ENCODE results near the gene PLD3.
A peak's percentile ranks its signal among the peaks of the same experiment; 100 is the strongest.

PLD3 gene

DNA sequence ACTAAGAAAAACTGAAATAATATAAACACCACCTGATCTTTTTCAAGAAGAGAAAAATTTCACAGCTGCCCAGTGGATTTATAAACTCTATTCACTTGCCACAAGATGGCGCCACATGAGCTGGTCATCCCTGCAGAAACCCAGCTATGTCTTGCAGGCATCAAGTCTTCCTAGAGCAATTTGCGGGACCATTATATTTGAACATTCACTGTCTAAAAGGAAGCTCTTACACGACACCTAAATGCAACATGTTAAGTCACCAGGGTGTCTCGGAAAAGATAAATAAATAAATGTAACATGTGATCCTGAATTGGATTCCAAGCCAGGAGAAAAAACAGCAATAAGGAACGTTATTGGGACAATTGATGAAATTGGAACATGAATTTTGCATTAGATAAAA is 43.1 kb upstream of the PLD3 start:
- intact Hi-C loops (cut with DNase I; ENCODE audit: low total_unique reads) = loop anchor here (10.0 kb wide), 1 partner anchor 139 kb away; the partner anchor contains the start of gene SERTAD3
- DNase-seq = peak; percentile 52 to 86

DNA sequence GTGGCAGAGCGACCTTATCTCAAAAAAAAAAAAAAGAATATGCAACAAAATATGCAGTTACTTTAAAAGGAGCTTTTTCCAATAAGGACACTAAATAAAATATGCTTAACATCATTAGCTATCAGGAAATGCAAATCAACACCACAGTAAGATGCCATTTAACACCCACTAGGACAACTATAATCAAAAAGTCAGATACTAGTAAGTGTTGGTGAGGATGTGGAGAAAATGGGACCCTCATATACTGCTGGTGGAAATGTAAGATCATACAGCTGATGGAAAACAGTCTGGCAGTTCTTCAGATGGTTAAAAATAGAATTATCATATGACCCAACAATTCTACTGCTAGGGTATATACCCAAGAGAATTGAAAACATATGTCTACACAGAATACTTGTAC is 38.8 kb upstream of the PLD3 start:
- Histone ChIP-seq H3K9me3 (no peaks in the 10 kb centered on the region), H3K27ac (no peak overlapping the region), H3K36me3 (no peaks in the 10 kb centered on the region), H3K4me3 (no peak overlapping the region), H3K27me3 (no peaks in the 10 kb centered on the region), H3K4me1 (no peaks in the 10 kb centered on the region)
- DNase-seq = no peak
- TF ChIP-seq, protein P1, sequence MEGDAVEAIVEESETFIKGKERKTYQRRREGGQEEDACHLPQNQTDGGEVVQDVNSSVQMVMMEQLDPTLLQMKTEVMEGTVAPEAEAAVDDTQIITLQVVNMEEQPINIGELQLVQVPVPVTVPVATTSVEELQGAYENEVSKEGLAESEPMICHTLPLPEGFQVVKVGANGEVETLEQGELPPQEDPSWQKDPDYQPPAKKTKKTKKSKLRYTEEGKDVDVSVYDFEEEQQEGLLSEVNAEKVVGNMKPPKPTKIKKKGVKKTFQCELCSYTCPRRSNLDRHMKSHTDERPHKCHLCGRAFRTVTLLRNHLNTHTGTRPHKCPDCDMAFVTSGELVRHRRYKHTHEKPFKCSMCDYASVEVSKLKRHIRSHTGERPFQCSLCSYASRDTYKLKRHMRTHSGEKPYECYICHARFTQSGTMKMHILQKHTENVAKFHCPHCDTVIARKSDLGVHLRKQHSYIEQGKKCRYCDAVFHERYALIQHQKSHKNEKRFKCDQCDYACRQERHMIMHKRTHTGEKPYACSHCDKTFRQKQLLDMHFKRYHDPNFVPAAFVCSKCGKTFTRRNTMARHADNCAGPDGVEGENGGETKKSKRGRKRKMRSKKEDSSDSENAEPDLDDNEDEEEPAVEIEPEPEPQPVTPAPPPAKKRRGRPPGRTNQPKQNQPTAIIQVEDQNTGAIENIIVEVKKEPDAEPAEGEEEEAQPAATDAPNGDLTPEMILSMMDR (IDR thresholded peaks at IDR 0.05) = no peak
- intact Hi-C loops (cut with DNase I; ENCODE audit: low total_unique reads) = loop anchor here (10.0 kb wide), 1 partner anchor 135 kb away; the partner anchor contains the start of gene SERTAD3

More for the DNA sequence above, 43.1 kb upstream of the PLD3 start:
- Histone ChIP-seq H3K27me3 (no peaks in the 10 kb centered on the region), H3K4me3 (no peak overlapping the region), H3K27ac (no peak overlapping the region), H3K36me3 (no peaks in the 10 kb centered on the region), H3K4me1 (no peaks in the 10 kb centered on the region), H3K9me3 (no peaks in the 10 kb centered on the region)
- TF ChIP-seq, protein P1 (IDR thresholded peaks at IDR 0.05) = peak; percentile 72 to 74

DNA sequence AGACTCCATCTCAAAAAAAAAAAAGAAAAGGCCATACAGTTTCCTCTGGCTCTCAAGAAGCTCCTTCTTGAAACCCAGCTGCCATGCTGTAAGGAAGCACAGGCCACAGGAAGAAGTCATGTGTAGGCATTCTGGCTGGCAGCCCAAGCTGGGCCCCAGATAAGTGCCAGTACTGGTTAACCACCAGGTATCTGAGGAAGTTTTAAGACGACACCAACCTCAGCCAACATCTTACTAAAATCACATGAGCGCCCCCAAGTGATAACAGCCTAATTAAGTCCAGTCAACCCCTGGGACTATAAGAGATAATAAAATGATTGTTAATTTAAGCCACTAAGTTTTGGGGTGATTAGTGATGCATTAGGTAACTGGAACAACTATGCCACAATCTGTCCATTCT is 36.0 kb upstream of the PLD3 start:
- intact Hi-C loops (cut with DNase I; ENCODE audit: low total_unique reads) = no loop called here
- H3K4me1 ChIP-seq = peaks cover 0 to 7% (median 4%) of the 10 kb centered on the region in 4 donors
- no peaks in the 10 kb centered on the region for H3K9me3 ChIP-seq
- peaks cover 0 to 15% (median 0%) of the 10 kb centered on the region in 3 donors for H3K36me3 ChIP-seq
- H3K4me3 ChIP-seq = no peak overlapping the region
- no peak overlapping the region for H3K27ac ChIP-seq
- TF ChIP-seq, protein P1 (IDR thresholded peaks at IDR 0.05) = no peak
- no peaks in the 10 kb centered on the region for H3K27me3 ChIP-seq
- no peak for DNase-seq

DNA sequence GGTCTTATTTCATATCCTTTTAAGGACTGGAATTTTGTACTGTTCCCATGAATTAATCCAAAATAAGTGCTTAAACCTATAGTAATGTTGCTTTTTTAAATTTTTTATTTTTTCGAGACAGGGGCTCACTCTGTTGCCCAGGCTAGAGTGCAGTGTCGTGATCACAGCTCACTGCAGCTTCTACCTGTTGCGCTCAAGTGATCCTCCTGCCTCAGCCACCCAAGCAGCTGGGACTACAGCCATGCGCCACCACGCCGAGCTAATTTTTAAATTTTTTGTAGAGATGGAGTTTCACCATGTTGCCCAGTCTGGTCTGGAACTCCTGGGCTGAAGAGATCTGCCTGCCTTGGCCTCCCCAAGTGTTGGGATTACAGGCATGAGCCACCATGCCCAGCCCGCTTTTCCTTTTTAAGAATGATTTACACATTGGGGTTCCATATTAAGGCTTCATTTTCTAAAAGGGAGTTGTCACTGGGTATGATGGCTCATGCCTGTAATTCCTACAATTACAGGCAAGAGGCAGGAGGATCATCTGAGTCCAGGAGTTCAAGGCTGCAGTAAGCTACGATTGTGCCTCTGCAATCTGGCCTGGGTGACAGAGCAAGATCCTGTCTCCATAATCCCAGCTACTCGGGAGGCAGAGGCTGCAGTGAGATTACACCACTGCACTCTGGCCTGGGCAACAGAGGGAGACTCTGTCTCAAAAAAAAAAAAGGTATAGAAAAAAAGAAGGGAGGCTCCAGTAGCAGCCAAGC is 35.1 kb upstream of the PLD3 start:
- intact Hi-C loops (cut with DNase I; ENCODE audit: low total_unique reads) = no loop called here

DNA sequence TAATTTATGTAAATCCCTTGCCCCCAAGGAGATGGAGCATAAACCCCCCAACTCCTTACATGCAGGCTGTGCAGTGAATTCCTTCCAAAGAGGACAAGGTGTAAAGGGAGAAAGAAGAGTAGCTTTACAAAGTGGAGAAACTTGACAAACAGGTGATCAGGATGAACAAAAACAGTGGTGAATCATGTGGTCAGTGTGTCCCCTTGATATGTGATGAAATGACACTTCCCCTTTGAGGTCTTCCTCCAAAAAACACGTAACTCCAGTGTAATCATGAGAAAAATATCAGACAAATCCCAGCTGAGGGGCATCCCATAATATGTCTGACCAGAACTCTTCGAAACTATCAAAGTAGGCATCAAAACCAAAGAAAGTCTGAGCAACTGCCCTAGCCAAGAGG is 33.8 kb upstream of the PLD3 start:
- H3K36me3 ChIP-seq = peaks cover 0 to 33% (median 5%) of the 10 kb centered on the region in 3 donors
- TF ChIP-seq, protein P1 (IDR thresholded peaks at IDR 0.05) = no peak
- no peaks in the 10 kb centered on the region for H3K9me3 ChIP-seq
- DNase-seq = no peak
- no peak overlapping the region for H3K4me3 ChIP-seq
- H3K27me3 ChIP-seq = no peaks in the 10 kb centered on the region
- intact Hi-C loops (cut with DNase I; ENCODE audit: low total_unique reads) = no loop called here
- no peak overlapping the region for H3K27ac ChIP-seq
- H3K4me1 ChIP-seq = peaks cover 0 to 7% (median 4%) of the 10 kb centered on the region in 4 donors

More for the DNA sequence above, 35.1 kb upstream of the PLD3 start:
- peaks cover 0 to 7% (median 4%) of the 10 kb centered on the region in 4 donors for H3K4me1 ChIP-seq
- TF ChIP-seq, protein P1 (IDR thresholded peaks at IDR 0.05) = no peak
- no peak for DNase-seq
- H3K9me3 ChIP-seq = no peaks in the 10 kb centered on the region
- no peak overlapping the region for H3K4me3 ChIP-seq
- H3K36me3 ChIP-seq = peaks cover 0 to 24% (median 0%) of the 10 kb centered on the region in 3 donors
- no peak overlapping the region for H3K27ac ChIP-seq
- no peaks in the 10 kb centered on the region for H3K27me3 ChIP-seq

All from tibial artery (tissue), 4 donors.